ENCODE data around the gene NRG2.

Gene NRG2

DNA sequence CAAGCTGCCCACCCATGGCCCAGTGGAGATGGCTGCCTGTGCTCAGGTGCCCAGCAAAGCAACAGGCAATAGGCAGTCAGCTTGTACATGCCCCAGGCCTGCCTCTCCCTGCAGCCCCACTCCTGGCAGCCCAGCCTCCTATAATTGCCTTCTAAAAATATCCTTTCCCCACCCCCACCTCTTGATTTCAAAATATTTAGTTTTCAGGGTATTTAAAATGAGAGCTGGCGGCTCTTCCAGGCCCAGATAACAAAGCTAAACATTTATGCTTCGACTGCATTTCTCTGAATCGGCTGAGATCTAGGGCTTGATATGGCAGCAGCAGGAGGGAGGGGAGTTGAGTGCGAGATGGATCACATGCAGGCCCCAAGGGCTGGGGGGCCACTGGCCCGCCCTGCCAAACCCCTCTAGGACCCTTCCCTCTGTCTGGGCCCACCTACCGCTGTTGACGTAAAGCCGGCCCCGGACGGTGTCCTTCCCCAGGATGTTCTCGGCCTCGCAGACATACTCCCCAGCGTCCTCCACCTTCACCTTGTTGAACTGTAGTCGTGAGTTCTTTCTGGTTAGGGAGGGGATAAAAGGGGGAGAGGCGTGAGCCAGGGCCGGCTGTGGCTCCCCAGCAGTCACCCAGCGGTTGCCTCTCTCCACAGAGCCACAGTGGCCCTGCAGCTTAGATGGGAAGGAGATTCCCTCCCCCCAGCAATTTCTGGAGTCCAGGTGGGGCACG, 162.5 kb downstream of the NRG2 start:
- no peak for DNase-seq (ENCODE audit: low read depth in 1 of 2, low spot score in 1 of 2)
- H3K27ac ChIP-seq (replicated peaks): no peak overlapping the region
- TF ChIP-seq POLR2AphosphoS5 (IDR thresholded peaks at IDR 0.05; ENCODE audit: low read depth) (no peak), GABPA (IDR thresholded peaks at IDR 0.05; ENCODE audit: low read depth) (no peak), SPI1 (IDR thresholded peaks at IDR 0.05; ENCODE audit: borderline replicate concordance, low read depth) (no peak)
- TF ChIP-seq, protein P1, sequence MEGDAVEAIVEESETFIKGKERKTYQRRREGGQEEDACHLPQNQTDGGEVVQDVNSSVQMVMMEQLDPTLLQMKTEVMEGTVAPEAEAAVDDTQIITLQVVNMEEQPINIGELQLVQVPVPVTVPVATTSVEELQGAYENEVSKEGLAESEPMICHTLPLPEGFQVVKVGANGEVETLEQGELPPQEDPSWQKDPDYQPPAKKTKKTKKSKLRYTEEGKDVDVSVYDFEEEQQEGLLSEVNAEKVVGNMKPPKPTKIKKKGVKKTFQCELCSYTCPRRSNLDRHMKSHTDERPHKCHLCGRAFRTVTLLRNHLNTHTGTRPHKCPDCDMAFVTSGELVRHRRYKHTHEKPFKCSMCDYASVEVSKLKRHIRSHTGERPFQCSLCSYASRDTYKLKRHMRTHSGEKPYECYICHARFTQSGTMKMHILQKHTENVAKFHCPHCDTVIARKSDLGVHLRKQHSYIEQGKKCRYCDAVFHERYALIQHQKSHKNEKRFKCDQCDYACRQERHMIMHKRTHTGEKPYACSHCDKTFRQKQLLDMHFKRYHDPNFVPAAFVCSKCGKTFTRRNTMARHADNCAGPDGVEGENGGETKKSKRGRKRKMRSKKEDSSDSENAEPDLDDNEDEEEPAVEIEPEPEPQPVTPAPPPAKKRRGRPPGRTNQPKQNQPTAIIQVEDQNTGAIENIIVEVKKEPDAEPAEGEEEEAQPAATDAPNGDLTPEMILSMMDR (IDR thresholded peaks at IDR 0.05; ENCODE audit: insufficient read depth, low read length): no peak
- TF ChIP-seq, protein P2, sequence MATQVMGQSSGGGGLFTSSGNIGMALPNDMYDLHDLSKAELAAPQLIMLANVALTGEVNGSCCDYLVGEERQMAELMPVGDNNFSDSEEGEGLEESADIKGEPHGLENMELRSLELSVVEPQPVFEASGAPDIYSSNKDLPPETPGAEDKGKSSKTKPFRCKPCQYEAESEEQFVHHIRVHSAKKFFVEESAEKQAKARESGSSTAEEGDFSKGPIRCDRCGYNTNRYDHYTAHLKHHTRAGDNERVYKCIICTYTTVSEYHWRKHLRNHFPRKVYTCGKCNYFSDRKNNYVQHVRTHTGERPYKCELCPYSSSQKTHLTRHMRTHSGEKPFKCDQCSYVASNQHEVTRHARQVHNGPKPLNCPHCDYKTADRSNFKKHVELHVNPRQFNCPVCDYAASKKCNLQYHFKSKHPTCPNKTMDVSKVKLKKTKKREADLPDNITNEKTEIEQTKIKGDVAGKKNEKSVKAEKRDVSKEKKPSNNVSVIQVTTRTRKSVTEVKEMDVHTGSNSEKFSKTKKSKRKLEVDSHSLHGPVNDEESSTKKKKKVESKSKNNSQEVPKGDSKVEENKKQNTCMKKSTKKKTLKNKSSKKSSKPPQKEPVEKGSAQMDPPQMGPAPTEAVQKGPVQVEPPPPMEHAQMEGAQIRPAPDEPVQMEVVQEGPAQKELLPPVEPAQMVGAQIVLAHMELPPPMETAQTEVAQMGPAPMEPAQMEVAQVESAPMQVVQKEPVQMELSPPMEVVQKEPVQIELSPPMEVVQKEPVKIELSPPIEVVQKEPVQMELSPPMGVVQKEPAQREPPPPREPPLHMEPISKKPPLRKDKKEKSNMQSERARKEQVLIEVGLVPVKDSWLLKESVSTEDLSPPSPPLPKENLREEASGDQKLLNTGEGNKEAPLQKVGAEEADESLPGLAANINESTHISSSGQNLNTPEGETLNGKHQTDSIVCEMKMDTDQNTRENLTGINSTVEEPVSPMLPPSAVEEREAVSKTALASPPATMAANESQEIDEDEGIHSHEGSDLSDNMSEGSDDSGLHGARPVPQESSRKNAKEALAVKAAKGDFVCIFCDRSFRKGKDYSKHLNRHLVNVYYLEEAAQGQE (IDR thresholded peaks at IDR 0.05; ENCODE audit: insufficient replicate concordance, low read depth): no peak
- no peaks in the 10 kb centered on the region for H3K27me3 ChIP-seq (ENCODE audit: insufficient read depth, poor library complexity, severe bottlenecking)
- H3K4me3 ChIP-seq (replicated peaks; ENCODE audit: insufficient read depth, low read length): no peak overlapping the region

DNA sequence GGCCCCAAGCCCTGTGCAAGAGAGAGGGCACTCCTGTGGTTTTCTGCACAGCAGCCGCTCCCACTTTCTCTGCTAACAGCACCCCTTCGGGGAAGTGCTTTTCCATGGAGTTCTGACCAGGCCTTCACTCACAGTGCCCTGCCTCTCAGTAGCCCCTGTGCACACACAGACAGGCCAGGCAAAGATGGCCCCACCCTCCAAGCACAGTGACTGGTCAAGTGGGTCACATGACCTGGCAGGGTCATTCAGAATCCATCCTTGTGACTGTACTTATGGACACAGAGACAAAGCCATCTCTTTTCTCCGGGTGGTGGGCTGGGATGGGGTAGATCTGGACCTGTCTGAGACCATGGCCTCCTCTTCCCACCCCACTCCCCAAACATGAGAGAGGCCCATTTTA, 165.0 kb downstream of the NRG2 start:
- TF ChIP-seq, protein P2 (IDR thresholded peaks at IDR 0.05; ENCODE audit: insufficient replicate concordance, low read depth): no peak
- TF ChIP-seq SPI1 (IDR thresholded peaks at IDR 0.05; ENCODE audit: borderline replicate concordance, low read depth): no peak
- TF ChIP-seq, protein P1 (IDR thresholded peaks at IDR 0.05; ENCODE audit: insufficient read depth, low read length): no peak
- TF ChIP-seq GABPA (IDR thresholded peaks at IDR 0.05; ENCODE audit: low read depth): no peak
- TF ChIP-seq POLR2AphosphoS5 (IDR thresholded peaks at IDR 0.05; ENCODE audit: low read depth): no peak
- Histone ChIP-seq H3K27me3 (ENCODE audit: insufficient read depth, poor library complexity, severe bottlenecking) (no peaks in the 10 kb centered on the region), H3K27ac (replicated peaks) (no peak overlapping the region), H3K4me3 (replicated peaks; ENCODE audit: insufficient read depth, low read length) (no peak overlapping the region)
- DNase-seq (ENCODE audit: low read depth in 1 of 2, low spot score in 1 of 2): no peak

DNA sequence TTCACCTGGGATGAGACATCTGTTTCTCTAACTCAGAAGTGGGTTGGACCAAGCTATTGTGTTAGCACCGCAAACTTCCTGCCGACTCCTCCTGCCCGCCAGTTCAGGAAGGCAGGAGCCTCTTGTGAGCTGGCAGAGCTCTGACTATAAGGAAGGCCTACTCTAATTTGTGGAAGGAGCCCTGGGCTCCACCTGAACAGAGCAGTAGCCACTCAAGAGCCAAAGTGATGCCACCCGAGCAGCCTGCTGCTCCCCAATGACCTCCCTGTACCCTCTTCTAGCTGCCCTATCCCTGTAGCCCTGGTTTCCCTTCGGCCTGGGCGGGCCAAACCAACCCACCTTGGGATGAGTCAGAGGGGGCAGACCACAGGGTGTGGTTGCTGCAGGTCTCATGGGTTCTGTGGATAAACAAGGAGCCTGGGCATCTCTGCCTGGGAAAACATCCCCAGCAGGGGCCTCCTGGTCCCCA, 165.9 kb downstream of the NRG2 start:
- DNase-seq (ENCODE audit: low read depth in 1 of 2, low spot score in 1 of 2): no peak
- Histone ChIP-seq H3K27me3 (ENCODE audit: insufficient read depth, poor library complexity, severe bottlenecking) (no peaks in the 10 kb centered on the region), H3K4me3 (replicated peaks; ENCODE audit: insufficient read depth, low read length) (no peak overlapping the region), H3K27ac (replicated peaks) (no peak overlapping the region)
- no peak for TF ChIP-seq GABPA (IDR thresholded peaks at IDR 0.05; ENCODE audit: low read depth)
- TF ChIP-seq POLR2AphosphoS5 (IDR thresholded peaks at IDR 0.05; ENCODE audit: low read depth): no peak
- TF ChIP-seq, protein P2 (IDR thresholded peaks at IDR 0.05; ENCODE audit: insufficient replicate concordance, low read depth): no peak
- TF ChIP-seq SPI1 (IDR thresholded peaks at IDR 0.05; ENCODE audit: borderline replicate concordance, low read depth): no peak
- TF ChIP-seq, protein P1 (IDR thresholded peaks at IDR 0.05; ENCODE audit: insufficient read depth, low read length): no peak

All from HL-60 (cell line).